WTC11 (cell line): ENCODE data around the gene PSEN2. TPM values are rescaled to one million over a fixed set of nuclear protein-coding genes. Genes with fewer than 3 reads are reported as not detected.

ENCODE experiments used
- ATAC-seq: fragments of 200-7000 bp; cut with Tn5 transposase; 2 replicates; pipeline ENCODE4 v1.10.0; 2021; ENCODE audit warnings: mild to moderate bottlenecking, moderate library complexity
- CTCF ChIA-PET: fragments of 300-600 bp; sonication (Branson Sonifier 250); formaldehyde crosslinking; loops from one replicate; lab custom pipeline; 2021; ENCODE audit warnings: antibody characterized with exemption; lab: Charles Lee
- POLR2A ChIA-PET: fragments of 350-600 bp; sonication (Branson Sonifier 250); formaldehyde crosslinking; loops from one replicate; lab custom pipeline; 2021; ENCODE audit warnings: antibody characterized with exemption; lab: Charles Lee
- DNase-seq: peaks from one replicate; pipeline ENCODE4 v3.0.0; 2021; ENCODE audit warnings: low spot score
- H3K27ac Mint-ChIP-seq: 2 replicates; pipeline ENCODE4 v1.8.0; 2021; ENCODE audit warnings: mixed read lengths
- H3K27me3 Mint-ChIP-seq: 2 replicates; pipeline ENCODE4 v1.8.0; 2021; ENCODE audit warnings: low read depth, mild to moderate bottlenecking, moderate library complexity, mixed read lengths
- H3K36me3 Mint-ChIP-seq: 2 replicates; pipeline ENCODE4 v1.8.0; 2021; ENCODE audit warnings: mixed read lengths
- H3K4me1 Mint-ChIP-seq: 2 replicates; pipeline ENCODE4 v1.8.0; 2022; ENCODE audit warnings: mixed read lengths
- H3K4me3 Mint-ChIP-seq: 2 replicates; pipeline ENCODE4 v1.8.0; 2021; ENCODE audit warnings: mild to moderate bottlenecking, moderate library complexity, mixed read lengths
- H3K9me3 Mint-ChIP-seq: 2 replicates; pipeline ENCODE4 v1.8.0; 2021; ENCODE audit warnings: mixed read lengths
- ATF2 ChIP-seq: sonication (generic); formaldehyde crosslinking; IDR thresholded peaks from 2 replicates; pipeline ENCODE4 v1.8.1; 2022; ENCODE audit warnings: low read depth, missing genetic modification reagents, borderline replicate concordance
- CDX4 ChIP-seq: fragments of 250-450 bp; sonication (Bioruptor Pico); IDR thresholded peaks from 2 replicates; pipeline ENCODE4 v1.9.0; 2021; ENCODE audit warnings: moderate library complexity, mild to moderate bottlenecking, inconsistent platforms, borderline replicate concordance
- CREB1 ChIP-seq: sonication (generic); formaldehyde crosslinking; IDR thresholded peaks from 2 replicates; pipeline ENCODE4 v1.8.0; 2023; ENCODE audit warnings: mild to moderate bottlenecking, missing genetic modification reagents
- CREM ChIP-seq: sonication (generic); formaldehyde crosslinking; IDR thresholded peaks from 2 replicates; pipeline ENCODE4 v1.8.1; 2022; ENCODE audit warnings: mild to moderate bottlenecking, missing genetic modification reagents, moderate library complexity
- CTCF ChIP-seq: fragments of 200-600 bp; IDR thresholded peaks from 2 replicates; pipeline ENCODE4 v1.8.0; 2022; ENCODE audit warnings: antibody characterized with exemption
- EMX1 ChIP-seq: fragments of 250-450 bp; sonication (Bioruptor Pico); IDR thresholded peaks from 2 replicates; pipeline ENCODE4 v1.8.0; 2021; ENCODE audit warnings: mild to moderate bottlenecking
- ERG ChIP-seq: fragments of 250-450 bp; sonication (Bioruptor Pico); IDR thresholded peaks from 2 replicates; pipeline ENCODE4 v1.8.0; 2021; ENCODE audit warnings: mild to moderate bottlenecking
- ESRRA ChIP-seq: sonication (generic); formaldehyde crosslinking; IDR thresholded peaks from 2 replicates; pipeline ENCODE4 v1.8.1; 2022; ENCODE audit warnings: mild to moderate bottlenecking, missing genetic modification reagents, borderline replicate concordance
- HMGA2 ChIP-seq: fragments of 250-450 bp; sonication (Bioruptor Pico); IDR thresholded peaks from 2 replicates; pipeline ENCODE4 v1.4.0; 2021; ENCODE audit warnings: mild to moderate bottlenecking, moderate library complexity
- JUN ChIP-seq: sonication (generic); formaldehyde crosslinking; IDR thresholded peaks from 2 replicates; pipeline ENCODE4 v1.8.0; 2023; ENCODE audit warnings: mild to moderate bottlenecking, missing genetic modification reagents
- MXD4 ChIP-seq: fragments of 250-450 bp; sonication (Bioruptor Pico); IDR thresholded peaks from 2 replicates; pipeline ENCODE4 v1.8.0; 2021; ENCODE audit warnings: mild to moderate bottlenecking, moderate library complexity, borderline replicate concordance
- NFATC4 ChIP-seq: fragments of 250-450 bp; sonication (Bioruptor Pico); IDR thresholded peaks from 2 replicates; pipeline ENCODE4 v1.9.0; 2021; ENCODE audit warnings: mild to moderate bottlenecking
- NFYB ChIP-seq: sonication (generic); formaldehyde crosslinking; conservative IDR thresholded peaks from 2 replicates; pipeline ENCODE4 v1.8.0; 2022; ENCODE audit warnings: low read depth, missing genetic modification reagents
- NR1H2 ChIP-seq: sonication (generic); formaldehyde crosslinking; IDR thresholded peaks from 2 replicates; pipeline ENCODE4 v1.9.0; 2021; ENCODE audit warnings: mild to moderate bottlenecking, moderate library complexity, missing genetic modification reagents
- SMAD4 ChIP-seq: sonication (generic); formaldehyde crosslinking; IDR thresholded peaks from 2 replicates; pipeline ENCODE4 v1.8.0; 2022; ENCODE audit warnings: mild to moderate bottlenecking, missing genetic modification reagents
- TCF7 ChIP-seq: sonication (generic); formaldehyde crosslinking; IDR thresholded peaks from 2 replicates; pipeline ENCODE4 v1.8.0; 2022; ENCODE audit warnings: mild to moderate bottlenecking, low read depth, missing genetic modification reagents, moderate library complexity
- USF1 ChIP-seq: sonication (generic); formaldehyde crosslinking; IDR thresholded peaks from 2 replicates; pipeline ENCODE4 v1.8.0; 2022; ENCODE audit warnings: mild to moderate bottlenecking, missing genetic modification reagents
- USF2 ChIP-seq: sonication (generic); formaldehyde crosslinking; IDR thresholded peaks from 2 replicates; pipeline ENCODE4 v1.8.1; 2023; ENCODE audit warnings: mild to moderate bottlenecking, missing genetic modification reagents, moderate library complexity
- ZBTB43 ChIP-seq: sonication (generic); formaldehyde crosslinking; IDR thresholded peaks from 2 replicates; pipeline ENCODE4 v1.8.1; 2023; ENCODE audit warnings: mild to moderate bottlenecking, missing genetic modification reagents
- ZMAT4 ChIP-seq: fragments of 250-450 bp; sonication (Bioruptor Pico); IDR thresholded peaks from 2 replicates; pipeline ENCODE4 v1.9.0; 2021; ENCODE audit warnings: mild to moderate bottlenecking
- ZNF138 ChIP-seq: sonication (generic); formaldehyde crosslinking; conservative IDR thresholded peaks from 2 replicates; pipeline ENCODE4 v1.8.1; 2022; ENCODE audit warnings: mild to moderate bottlenecking, moderate library complexity, missing genetic modification reagents
- ZNF219 ChIP-seq: sonication (generic); formaldehyde crosslinking; IDR thresholded peaks from 2 replicates; pipeline ENCODE4 v1.8.0; 2023; ENCODE audit warnings: missing genetic modification reagents, mild to moderate bottlenecking, borderline replicate concordance
- ZNF263 ChIP-seq: sonication (generic); formaldehyde crosslinking; IDR thresholded peaks from 2 replicates; pipeline ENCODE4 v1.8.1; 2022; ENCODE audit warnings: low read depth, mild to moderate bottlenecking, moderate library complexity, missing genetic modification reagents
- ZNF396 ChIP-seq: fragments of 250-450 bp; sonication (Bioruptor Pico); IDR thresholded peaks from 2 replicates; pipeline ENCODE4 v1.8.0; 2021; ENCODE audit warnings: mild to moderate bottlenecking, moderate library complexity, borderline replicate concordance
- ZSCAN18 ChIP-seq: fragments of 250-450 bp; sonication (Bioruptor Pico); IDR thresholded peaks from 2 replicates; pipeline ENCODE4 v2.1.2; 2022; ENCODE audit warnings: mild to moderate bottlenecking, moderate library complexity
- total RNA-seq: library from RNA; stranded (reverse); gene quantifications from 3 replicates; pipeline ENCODE4 v1.2.3, GENCODE V29; 2021

Gene PSEN2
- total RNA-seq, 1 experiment from 2014 or later, result 18.4 TPM

GRCh38 chr1:226939438-226940028, 69.1 kb downstream of the PSEN2 start (continued):
- TF ChIP-seq HMGA2 (CRISPR knock-in tag), result 0 out of 2 replicates have a peak, but pooled peaks have one; percentile 27
- peak; percentile 55 for TF ChIP-seq ZBTB43 (CRISPR knock-in tag)
- TF ChIP-seq JUN (CRISPR knock-in tag), result no peak; the same call in 1 of the 2 replicates
- TF ChIP-seq ZNF138 (CRISPR knock-in tag), result no peak
- peak; percentile 80; the same call in 1 of the 2 replicates for TF ChIP-seq ZNF219

GRCh38 chr1:226940029-226940805, 69.8 kb downstream of the PSEN2 start, which contains the start of gene COQ8A:
Gene COQ8A (plus strand): TSS chr1:226940294. CDS start chr1:226961386, 21,092 bp downstream.
- ChIA-PET CTCF (interaction anchor here (0.7 to 1.6 kb wide), 5 partner anchors 21 to 332 kb away, joined by 3 to 9 read pairs (median 4); no protein-coding TSS in a partner anchor), POLR2A (no interaction called here)
- Mint-ChIP-seq H3K9me3 (peaks cover 7% of the 10 kb centered on the region), H3K27me3 (peaks cover 7% of the 10 kb centered on the region), H3K36me3 (no peaks in the 10 kb centered on the region), H3K4me3 (peak within 1 kb of the TSS; percentile 82), H3K27ac (peak within 1 kb of the TSS; percentile 84), H3K4me1 (peaks cover 54% of the 10 kb centered on the region)
- peak; percentile 99 for DNase-seq
- peak; percentile 96 for ATAC-seq
- no peak for TF ChIP-seq CTCF
- TF ChIP-seq ZMAT4, result no peak
- peak; percentile 99 for TF ChIP-seq NFYB (CRISPR knock-in tag)
- 0 out of 2 replicates have a peak, but pooled peaks have one; percentile 8 for TF ChIP-seq NR1H2
- no peak for TF ChIP-seq EMX1 (CRISPR knock-in tag)
- TF ChIP-seq ESRRA, result peak; percentile 17; the same call in 1 of the 2 replicates
- TF ChIP-seq ATF2, result 0 out of 2 replicates have a peak, but pooled peaks have one; percentile 43
- no peak for TF ChIP-seq SMAD4 (CRISPR knock-in tag)
- no peak for TF ChIP-seq ERG (CRISPR knock-in tag)
- peak; percentile 87 for TF ChIP-seq CREB1 (CRISPR knock-in tag)
- TF ChIP-seq TCF7 (CRISPR knock-in tag), result 0 out of 2 replicates have a peak, but pooled peaks have one; percentile 61
- no peak for TF ChIP-seq MXD4
- peak; percentile 68; the same call in 1 of the 2 replicates for TF ChIP-seq CREM (CRISPR knock-in tag)
- TF ChIP-seq CDX4, result no peak
- no peak for TF ChIP-seq ZSCAN18 (CRISPR knock-in tag)
- no peak for TF ChIP-seq ZNF396
- no peak for TF ChIP-seq NFATC4
- no peak; the same call in 1 of the 2 replicates for TF ChIP-seq ZNF263
- TF ChIP-seq USF2, result peak; percentile 68
- TF ChIP-seq USF1, result peak; percentile 56
